ENCODE measurements around the gene BEST4.
A peak's percentile ranks its signal among the peaks of the same experiment; 100 is the strongest.

BEST4 gene

GRCh38 chr1:44786138-44786840 lies 1.7 kb downstream of the BEST4 start:
- DNase-seq (ENCODE audit: low read depth): no peak
- TF ChIP-seq, protein P1, sequence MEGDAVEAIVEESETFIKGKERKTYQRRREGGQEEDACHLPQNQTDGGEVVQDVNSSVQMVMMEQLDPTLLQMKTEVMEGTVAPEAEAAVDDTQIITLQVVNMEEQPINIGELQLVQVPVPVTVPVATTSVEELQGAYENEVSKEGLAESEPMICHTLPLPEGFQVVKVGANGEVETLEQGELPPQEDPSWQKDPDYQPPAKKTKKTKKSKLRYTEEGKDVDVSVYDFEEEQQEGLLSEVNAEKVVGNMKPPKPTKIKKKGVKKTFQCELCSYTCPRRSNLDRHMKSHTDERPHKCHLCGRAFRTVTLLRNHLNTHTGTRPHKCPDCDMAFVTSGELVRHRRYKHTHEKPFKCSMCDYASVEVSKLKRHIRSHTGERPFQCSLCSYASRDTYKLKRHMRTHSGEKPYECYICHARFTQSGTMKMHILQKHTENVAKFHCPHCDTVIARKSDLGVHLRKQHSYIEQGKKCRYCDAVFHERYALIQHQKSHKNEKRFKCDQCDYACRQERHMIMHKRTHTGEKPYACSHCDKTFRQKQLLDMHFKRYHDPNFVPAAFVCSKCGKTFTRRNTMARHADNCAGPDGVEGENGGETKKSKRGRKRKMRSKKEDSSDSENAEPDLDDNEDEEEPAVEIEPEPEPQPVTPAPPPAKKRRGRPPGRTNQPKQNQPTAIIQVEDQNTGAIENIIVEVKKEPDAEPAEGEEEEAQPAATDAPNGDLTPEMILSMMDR (IDR thresholded peaks at IDR 0.05; ENCODE audit: control insufficient read depth, extremely low read depth, insufficient read depth): peak; percentile 44

DNA sequence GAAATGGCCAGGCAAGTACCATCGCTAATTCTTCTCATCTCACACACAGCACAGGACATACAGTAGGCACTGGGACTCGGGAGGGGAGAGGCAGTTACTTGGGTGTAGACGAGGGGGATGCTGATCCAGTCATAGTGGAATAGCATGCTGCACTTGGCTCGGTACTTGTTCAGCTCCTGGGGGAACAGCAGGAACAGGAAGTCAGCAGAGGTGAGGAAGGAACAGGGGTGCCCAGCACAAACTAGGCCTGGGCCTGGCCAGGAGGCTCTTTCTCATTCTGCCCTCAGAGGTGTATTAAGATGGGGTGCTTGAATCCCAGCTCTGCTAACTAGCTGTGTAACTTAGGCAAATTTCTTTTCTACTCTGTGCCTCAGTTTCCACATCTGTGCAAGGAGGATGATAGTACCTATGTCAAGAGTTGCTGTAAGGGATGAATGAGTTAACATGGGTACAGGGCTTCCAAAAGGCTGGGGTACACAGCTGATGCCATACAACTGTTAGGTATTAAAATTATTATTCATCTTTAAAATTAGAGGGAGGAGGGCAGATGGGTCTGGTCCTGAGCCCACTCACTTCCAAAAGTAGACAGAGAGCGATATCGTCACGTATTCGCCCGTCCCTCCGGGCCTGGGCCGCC lies 2.4 kb downstream of the BEST4 start:
- DNase-seq (ENCODE audit: low read depth): no peak
- TF ChIP-seq, protein P1 (IDR thresholded peaks at IDR 0.05; ENCODE audit: control insufficient read depth, extremely low read depth, insufficient read depth): no peak
- no peak overlapping the region for H3K4me3 ChIP-seq (ENCODE audit: low read depth, low read length)

More at GRCh38 chr1:44786138-44786840, 1.7 kb downstream of the BEST4 start:
- no peak overlapping the region for H3K4me3 ChIP-seq (ENCODE audit: low read depth, low read length)

DNA sequence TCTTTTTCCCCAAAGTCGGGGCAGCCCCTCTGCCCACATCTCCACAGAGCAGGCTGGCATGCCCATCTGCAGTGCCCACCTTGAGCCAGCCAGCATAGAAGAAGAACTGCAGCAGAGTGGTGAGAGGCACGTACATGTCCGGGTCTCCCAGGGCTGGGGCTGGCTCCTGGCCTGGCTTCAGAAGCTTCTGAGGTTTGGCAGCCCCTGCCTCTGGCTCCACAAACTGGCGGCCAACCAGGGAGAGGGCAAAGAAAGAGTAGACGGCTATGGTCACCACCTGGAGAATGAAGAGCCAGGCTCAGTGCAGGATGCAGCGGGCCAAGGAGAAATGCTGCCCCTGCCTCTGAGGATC lies 3.0 kb downstream of the BEST4 start:
- TF ChIP-seq, protein P1 (IDR thresholded peaks at IDR 0.05; ENCODE audit: control insufficient read depth, extremely low read depth, insufficient read depth): no peak
- H3K4me3 ChIP-seq (ENCODE audit: low read depth, low read length): no peak overlapping the region
- DNase-seq (ENCODE audit: low read depth): no peak

- no peak for DNase-seq (ENCODE audit: low read depth)
- H3K4me3 ChIP-seq (ENCODE audit: low read depth, low read length): no peak overlapping the region
- TF ChIP-seq, protein P1 (IDR thresholded peaks at IDR 0.05; ENCODE audit: control insufficient read depth, extremely low read depth, insufficient read depth): no peak
Measured at GRCh38 chr1:44784094-44785028, 3.6 kb downstream of the BEST4 start.

DNA sequence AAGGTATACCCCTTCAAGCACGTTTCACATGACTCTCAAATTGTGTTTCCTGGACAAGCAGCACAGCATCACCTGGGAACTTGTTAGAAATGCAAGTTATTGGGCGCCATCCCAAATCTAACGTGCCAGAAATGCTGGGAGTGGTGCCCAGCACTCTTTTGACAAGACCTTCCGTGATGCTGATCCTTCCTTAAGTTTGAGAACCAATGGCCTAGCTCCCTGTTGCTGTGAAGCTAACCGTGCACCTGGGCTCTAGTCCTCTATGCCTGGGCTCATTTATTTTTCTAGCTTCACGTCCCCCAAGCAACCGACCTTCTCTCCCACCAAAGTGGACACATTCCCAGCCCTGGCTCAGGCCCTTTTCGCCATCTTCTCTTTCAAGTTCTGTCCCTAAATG lies 4.3 kb downstream of the BEST4 start:
- TF ChIP-seq, protein P1 (IDR thresholded peaks at IDR 0.05; ENCODE audit: control insufficient read depth, extremely low read depth, insufficient read depth): no peak
- no peak overlapping the region for H3K4me3 ChIP-seq (ENCODE audit: low read depth, low read length)
- DNase-seq (ENCODE audit: low read depth): peak; percentile 95

DNA sequence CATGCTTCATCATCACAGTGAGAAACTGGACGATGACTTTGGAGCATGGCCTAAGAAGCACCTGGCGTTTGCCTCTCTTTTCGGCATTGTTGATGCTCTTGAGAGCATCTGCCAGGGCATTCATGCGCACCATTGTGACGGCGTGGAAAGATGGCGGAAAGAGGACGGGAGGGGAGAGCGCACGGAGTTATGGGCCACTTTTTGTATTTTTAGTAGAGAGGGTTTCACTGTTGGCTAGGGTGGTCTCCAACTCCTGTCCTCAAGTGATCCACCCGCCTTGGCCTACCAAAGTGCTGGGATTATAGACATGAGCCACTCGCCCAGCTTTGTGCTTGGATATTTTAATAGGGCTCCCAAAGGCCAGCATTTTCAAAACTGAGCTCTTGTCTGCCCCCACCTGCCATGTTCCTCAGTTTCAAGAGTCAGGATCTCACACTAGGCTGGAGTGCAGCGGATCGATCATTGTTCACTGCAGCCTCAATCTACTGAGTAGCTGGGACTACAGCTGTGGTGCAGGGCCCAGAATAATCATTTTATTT lies 7.3 kb downstream of the BEST4 start:
- TF ChIP-seq, protein P1 (IDR thresholded peaks at IDR 0.05; ENCODE audit: control insufficient read depth, extremely low read depth, insufficient read depth): no peak
- H3K4me3 ChIP-seq (ENCODE audit: low read depth, low read length): no peak overlapping the region
- no peak for DNase-seq (ENCODE audit: low read depth)

Measured in LNCaP clone FGC (cell line).